ENCODE data around the gene GABARAP. TPM values are rescaled to one million over a fixed set of nuclear protein-coding genes. Genes with fewer than 3 reads are reported as not detected.

Gene GABARAP
- polyA plus RNA-seq, 1 donor (not counting 4 experiments of a cell fraction or from before 2014, with no cell fraction given), result 271 TPM

DNA sequence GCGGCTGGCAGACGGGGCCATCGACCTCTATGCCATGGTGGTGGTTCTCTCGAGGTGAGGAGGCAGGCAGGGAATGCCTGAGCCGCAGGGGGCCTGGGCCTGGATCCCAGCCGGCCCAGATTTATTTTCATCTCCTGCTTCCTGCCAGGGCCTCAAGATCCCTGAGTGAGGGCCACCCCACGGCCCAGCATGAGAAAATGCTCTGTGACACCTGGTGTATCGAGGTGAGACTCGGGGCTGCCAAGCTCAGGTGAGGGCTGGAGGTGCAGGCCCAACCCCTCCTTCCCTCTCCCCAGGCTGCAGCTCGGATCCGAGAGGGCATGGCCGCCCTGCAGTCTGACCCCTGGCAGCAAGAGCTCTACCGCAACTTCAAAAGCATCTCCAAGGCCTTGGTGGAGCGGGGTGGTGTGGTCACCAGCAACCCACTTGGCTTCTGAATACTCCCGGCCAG lies 17.6 kb downstream of the GABARAP start:
- dilution Hi-C loops (cut with MboI; ENCODE audit: extremely low pct_ligation_motif_present, low sequenced_read_pairs), result no loop called here
- DNase-seq (ENCODE audit: low read depth, low spot score) (no peak), FAIRE-seq (no peak)
- Histone ChIP-seq H3K79me2 (ENCODE audit: control insufficient read depth, insufficient read depth, low read length) (peaks cover 12% of the 10 kb centered on the region), H3K9me3 (ENCODE audit: control insufficient read depth, low read depth, low read length) (no peaks in the 10 kb centered on the region), H3K4me1 (ENCODE audit: control insufficient read depth, extremely low read depth, insufficient read depth, low read length) (peaks cover 34% of the 10 kb centered on the region), H4K20me1 (ENCODE audit: control insufficient read depth, extremely low read depth, insufficient read depth, low read length) (peaks cover 5% of the 10 kb centered on the region), H3K4me3 (ENCODE audit: control insufficient read depth in 2 of 3, extremely low read depth in 1 of 3, insufficient read depth in 2 of 3, low read depth in 1 of 3, low read length in 3 of 3) (no peak overlapping the region), H3K9me1 (ENCODE audit: control insufficient read depth, extremely low read depth, insufficient read depth, low read length) (no peaks in the 10 kb centered on the region), H3K4me2 (ENCODE audit: control insufficient read depth, extremely low read depth, insufficient read depth, low read depth, low read length) (no peak overlapping the region), H3K36me3 (ENCODE audit: control insufficient read depth in 2 of 2, extremely low read depth in 1 of 2, insufficient read depth in 2 of 2, low read length in 2 of 2) (peaks cover 42 to 60% of the 10 kb centered on the region in 2 experiments), H3K27ac (ENCODE audit: control insufficient read depth, insufficient read depth, low read length) (no peak overlapping the region), H2AFZ (ENCODE audit: control insufficient read depth, low read length) (no peak overlapping the region), H3K27me3 (ENCODE audit: control insufficient read depth, extremely low read depth, insufficient read depth, low read length) (no peaks in the 10 kb centered on the region), H3K9ac (ENCODE audit: control insufficient read depth, extremely low read depth, insufficient read depth, low read length) (no peak overlapping the region)
- TF ChIP-seq, protein P1, sequence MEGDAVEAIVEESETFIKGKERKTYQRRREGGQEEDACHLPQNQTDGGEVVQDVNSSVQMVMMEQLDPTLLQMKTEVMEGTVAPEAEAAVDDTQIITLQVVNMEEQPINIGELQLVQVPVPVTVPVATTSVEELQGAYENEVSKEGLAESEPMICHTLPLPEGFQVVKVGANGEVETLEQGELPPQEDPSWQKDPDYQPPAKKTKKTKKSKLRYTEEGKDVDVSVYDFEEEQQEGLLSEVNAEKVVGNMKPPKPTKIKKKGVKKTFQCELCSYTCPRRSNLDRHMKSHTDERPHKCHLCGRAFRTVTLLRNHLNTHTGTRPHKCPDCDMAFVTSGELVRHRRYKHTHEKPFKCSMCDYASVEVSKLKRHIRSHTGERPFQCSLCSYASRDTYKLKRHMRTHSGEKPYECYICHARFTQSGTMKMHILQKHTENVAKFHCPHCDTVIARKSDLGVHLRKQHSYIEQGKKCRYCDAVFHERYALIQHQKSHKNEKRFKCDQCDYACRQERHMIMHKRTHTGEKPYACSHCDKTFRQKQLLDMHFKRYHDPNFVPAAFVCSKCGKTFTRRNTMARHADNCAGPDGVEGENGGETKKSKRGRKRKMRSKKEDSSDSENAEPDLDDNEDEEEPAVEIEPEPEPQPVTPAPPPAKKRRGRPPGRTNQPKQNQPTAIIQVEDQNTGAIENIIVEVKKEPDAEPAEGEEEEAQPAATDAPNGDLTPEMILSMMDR (optimal IDR thresholded peaks at IDR 0.05 in 1 of 3, IDR thresholded peaks at IDR 0.05 in 1 of 3, conservative IDR thresholded peaks at IDR 0.05 in 1 of 3; ENCODE audit: extremely low read depth in 1 of 3, insufficient read depth in 2 of 3, low read length in 3 of 3), result no peak
- no peak for TF ChIP-seq EZH2 (IDR thresholded peaks at IDR 0.05; ENCODE audit: low read length)

DNA sequence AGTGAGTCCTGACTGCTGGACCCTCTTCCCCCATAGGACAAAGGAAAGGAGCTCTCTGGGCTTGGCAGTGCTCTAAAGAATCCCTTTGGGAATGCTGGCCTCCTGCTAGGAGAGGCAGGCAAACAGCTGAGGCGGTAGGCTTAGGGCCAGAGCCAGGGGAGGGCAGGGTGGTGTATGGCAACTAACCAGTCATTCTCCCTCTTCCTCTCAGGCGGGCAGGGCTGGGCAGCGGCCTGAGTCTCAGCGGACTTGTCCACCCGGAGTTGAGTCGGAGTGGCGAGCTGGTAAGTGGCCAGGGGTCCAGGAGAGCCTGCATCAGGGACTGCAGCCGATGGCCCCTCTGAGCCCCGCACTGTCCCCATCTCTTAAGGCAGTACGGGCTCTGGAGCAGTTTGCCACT lies 18.1 kb downstream of the GABARAP start:
- H3K9ac ChIP-seq (ENCODE audit: control insufficient read depth, extremely low read depth, insufficient read depth, low read length), result no peak overlapping the region
- peaks cover 10% of the 10 kb centered on the region for H3K79me2 ChIP-seq (ENCODE audit: control insufficient read depth, insufficient read depth, low read length)
- no peak overlapping the region for H3K4me2 ChIP-seq (ENCODE audit: control insufficient read depth, extremely low read depth, insufficient read depth, low read depth, low read length)
- no peak overlapping the region for H2AFZ ChIP-seq (ENCODE audit: control insufficient read depth, low read length)
- peaks cover 5% of the 10 kb centered on the region for H4K20me1 ChIP-seq (ENCODE audit: control insufficient read depth, extremely low read depth, insufficient read depth, low read length)
- H3K9me1 ChIP-seq (ENCODE audit: control insufficient read depth, extremely low read depth, insufficient read depth, low read length), result no peaks in the 10 kb centered on the region
- TF ChIP-seq, protein P1 (optimal IDR thresholded peaks at IDR 0.05 in 1 of 3, IDR thresholded peaks at IDR 0.05 in 1 of 3, conservative IDR thresholded peaks at IDR 0.05 in 1 of 3; ENCODE audit: extremely low read depth in 1 of 3, insufficient read depth in 2 of 3, low read length in 3 of 3), result no peak
- TF ChIP-seq EZH2 (IDR thresholded peaks at IDR 0.05; ENCODE audit: low read length), result no peak
- no peak overlapping the region for H3K27ac ChIP-seq (ENCODE audit: control insufficient read depth, insufficient read depth, low read length)
- DNase-seq (ENCODE audit: low read depth, low spot score) (no peak), FAIRE-seq (no peak)
- no peak overlapping the region for H3K4me3 ChIP-seq (ENCODE audit: control insufficient read depth in 2 of 3, extremely low read depth in 1 of 3, insufficient read depth in 2 of 3, low read depth in 1 of 3, low read length in 3 of 3)
- peaks cover 41 to 54% of the 10 kb centered on the region in 2 experiments for H3K36me3 ChIP-seq (ENCODE audit: control insufficient read depth in 2 of 2, extremely low read depth in 1 of 2, insufficient read depth in 2 of 2, low read length in 2 of 2)
- H3K4me1 ChIP-seq (ENCODE audit: control insufficient read depth, extremely low read depth, insufficient read depth, low read length), result peaks cover 38% of the 10 kb centered on the region
- no peaks in the 10 kb centered on the region for H3K9me3 ChIP-seq (ENCODE audit: control insufficient read depth, low read depth, low read length)
- dilution Hi-C loops (cut with MboI; ENCODE audit: extremely low pct_ligation_motif_present, low sequenced_read_pairs), result no loop called here
- H3K27me3 ChIP-seq (ENCODE audit: control insufficient read depth, extremely low read depth, insufficient read depth, low read length), result no peaks in the 10 kb centered on the region
